ENCODE measurements around the gene SIN3B.

The SIN3B gene

DNA sequence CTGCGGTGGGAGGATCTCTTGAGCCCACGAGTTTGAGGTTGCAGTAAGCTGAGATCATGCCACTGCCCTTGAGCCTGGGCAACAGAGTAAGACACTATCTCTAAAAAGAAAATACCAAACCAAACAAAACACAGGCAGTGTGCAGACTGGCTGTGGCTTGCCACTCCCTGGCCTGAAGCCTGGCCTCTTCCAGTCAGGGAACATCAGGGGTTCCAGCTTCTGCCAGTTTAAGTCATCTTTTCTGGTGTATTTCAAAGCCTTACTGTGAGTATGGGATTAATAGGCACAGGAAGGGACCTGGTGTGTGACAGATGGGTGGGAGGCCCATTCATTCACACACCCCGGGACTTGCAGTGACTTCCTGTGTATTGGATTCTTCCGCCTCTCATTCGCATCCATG lies 32.6 kb downstream of the SIN3B start:
- POLR2A ChIA-PET, result no interaction called here
- no peaks in the 10 kb centered on the region for H3K9me3 ChIP-seq (ENCODE audit: control insufficient read depth, insufficient read depth, low read depth, low read length)
- CTCF ChIA-PET, result no interaction called here
- no peak for TF ChIP-seq ZNF202 (tag by site-specific recombination; IDR thresholded peaks at IDR 0.05; ENCODE audit: borderline replicate concordance)
- TF ChIP-seq ZEB2 (tag by site-specific recombination; IDR thresholded peaks at IDR 0.05), result no peak
- TF ChIP-seq, protein P1, sequence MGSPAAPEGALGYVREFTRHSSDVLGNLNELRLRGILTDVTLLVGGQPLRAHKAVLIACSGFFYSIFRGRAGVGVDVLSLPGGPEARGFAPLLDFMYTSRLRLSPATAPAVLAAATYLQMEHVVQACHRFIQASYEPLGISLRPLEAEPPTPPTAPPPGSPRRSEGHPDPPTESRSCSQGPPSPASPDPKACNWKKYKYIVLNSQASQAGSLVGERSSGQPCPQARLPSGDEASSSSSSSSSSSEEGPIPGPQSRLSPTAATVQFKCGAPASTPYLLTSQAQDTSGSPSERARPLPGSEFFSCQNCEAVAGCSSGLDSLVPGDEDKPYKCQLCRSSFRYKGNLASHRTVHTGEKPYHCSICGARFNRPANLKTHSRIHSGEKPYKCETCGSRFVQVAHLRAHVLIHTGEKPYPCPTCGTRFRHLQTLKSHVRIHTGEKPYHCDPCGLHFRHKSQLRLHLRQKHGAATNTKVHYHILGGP (tag by site-specific recombination; IDR thresholded peaks at IDR 0.05), result no peak
- no peak for TF ChIP-seq ZNF391 (tag by site-specific recombination; IDR thresholded peaks at IDR 0.05; ENCODE audit: borderline replicate concordance, low read depth)
- no peak for TF ChIP-seq ZBTB1 (tag by site-specific recombination; IDR thresholded peaks at IDR 0.05)
- no peak for TF ChIP-seq ZNF223 (tag by site-specific recombination; IDR thresholded peaks at IDR 0.05)
- TF ChIP-seq ZNF221 (tag by site-specific recombination; IDR thresholded peaks at IDR 0.05; ENCODE audit: borderline replicate concordance), result no peak
- no peak for TF ChIP-seq KLF9 (tag by site-specific recombination; IDR thresholded peaks at IDR 0.05; ENCODE audit: low read depth)
- no peak for TF ChIP-seq ZNF112 (tag by site-specific recombination; IDR thresholded peaks at IDR 0.05)
- TF ChIP-seq, protein P2, sequence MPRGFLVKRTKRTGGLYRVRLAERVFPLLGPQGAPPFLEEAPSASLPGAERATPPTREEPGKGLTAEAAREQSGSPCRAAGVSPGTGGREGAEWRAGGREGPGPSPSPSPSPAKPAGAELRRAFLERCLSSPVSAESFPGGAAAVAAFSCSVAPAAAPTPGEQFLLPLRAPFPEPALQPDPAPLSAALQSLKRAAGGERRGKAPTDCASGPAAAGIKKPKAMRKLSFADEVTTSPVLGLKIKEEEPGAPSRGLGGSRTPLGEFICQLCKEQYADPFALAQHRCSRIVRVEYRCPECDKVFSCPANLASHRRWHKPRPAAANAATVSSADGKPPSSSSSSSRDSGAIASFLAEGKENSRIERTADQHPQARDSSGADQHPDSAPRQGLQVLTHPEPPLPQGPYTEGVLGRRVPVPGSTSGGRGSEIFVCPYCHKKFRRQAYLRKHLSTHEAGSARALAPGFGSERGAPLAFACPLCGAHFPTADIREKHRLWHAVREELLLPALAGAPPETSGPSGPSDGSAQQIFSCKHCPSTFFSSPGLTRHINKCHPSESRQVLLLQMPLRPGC (tag by site-specific recombination; IDR thresholded peaks at IDR 0.05), result no peak
- TF ChIP-seq, protein P3, sequence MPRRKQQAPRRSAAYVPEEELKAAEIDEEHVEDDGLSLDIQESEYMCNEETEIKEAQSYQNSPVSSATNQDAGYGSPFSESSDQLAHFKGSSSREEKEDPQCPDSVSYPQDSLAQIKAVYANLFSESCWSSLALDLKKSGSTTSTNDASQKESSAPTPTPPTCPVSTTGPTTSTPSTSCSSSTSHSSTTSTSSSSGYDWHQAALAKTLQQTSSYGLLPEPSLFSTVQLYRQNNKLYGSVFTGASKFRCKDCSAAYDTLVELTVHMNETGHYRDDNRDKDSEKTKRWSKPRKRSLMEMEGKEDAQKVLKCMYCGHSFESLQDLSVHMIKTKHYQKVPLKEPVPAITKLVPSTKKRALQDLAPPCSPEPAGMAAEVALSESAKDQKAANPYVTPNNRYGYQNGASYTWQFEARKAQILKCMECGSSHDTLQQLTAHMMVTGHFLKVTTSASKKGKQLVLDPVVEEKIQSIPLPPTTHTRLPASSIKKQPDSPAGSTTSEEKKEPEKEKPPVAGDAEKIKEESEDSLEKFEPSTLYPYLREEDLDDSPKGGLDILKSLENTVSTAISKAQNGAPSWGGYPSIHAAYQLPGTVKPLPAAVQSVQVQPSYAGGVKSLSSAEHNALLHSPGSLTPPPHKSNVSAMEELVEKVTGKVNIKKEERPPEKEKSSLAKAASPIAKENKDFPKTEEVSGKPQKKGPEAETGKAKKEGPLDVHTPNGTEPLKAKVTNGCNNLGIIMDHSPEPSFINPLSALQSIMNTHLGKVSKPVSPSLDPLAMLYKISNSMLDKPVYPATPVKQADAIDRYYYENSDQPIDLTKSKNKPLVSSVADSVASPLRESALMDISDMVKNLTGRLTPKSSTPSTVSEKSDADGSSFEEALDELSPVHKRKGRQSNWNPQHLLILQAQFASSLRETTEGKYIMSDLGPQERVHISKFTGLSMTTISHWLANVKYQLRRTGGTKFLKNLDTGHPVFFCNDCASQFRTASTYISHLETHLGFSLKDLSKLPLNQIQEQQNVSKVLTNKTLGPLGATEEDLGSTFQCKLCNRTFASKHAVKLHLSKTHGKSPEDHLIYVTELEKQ (tag by site-specific recombination; IDR thresholded peaks at IDR 0.05; ENCODE audit: borderline replicate concordance), result no peak
- TF ChIP-seq, protein P4, sequence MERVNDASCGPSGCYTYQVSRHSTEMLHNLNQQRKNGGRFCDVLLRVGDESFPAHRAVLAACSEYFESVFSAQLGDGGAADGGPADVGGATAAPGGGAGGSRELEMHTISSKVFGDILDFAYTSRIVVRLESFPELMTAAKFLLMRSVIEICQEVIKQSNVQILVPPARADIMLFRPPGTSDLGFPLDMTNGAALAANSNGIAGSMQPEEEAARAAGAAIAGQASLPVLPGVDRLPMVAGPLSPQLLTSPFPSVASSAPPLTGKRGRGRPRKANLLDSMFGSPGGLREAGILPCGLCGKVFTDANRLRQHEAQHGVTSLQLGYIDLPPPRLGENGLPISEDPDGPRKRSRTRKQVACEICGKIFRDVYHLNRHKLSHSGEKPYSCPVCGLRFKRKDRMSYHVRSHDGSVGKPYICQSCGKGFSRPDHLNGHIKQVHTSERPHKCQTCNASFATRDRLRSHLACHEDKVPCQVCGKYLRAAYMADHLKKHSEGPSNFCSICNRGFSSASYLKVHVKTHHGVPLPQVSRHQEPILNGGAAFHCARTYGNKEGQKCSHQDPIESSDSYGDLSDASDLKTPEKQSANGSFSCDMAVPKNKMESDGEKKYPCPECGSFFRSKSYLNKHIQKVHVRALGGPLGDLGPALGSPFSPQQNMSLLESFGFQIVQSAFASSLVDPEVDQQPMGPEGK (tag by site-specific recombination; IDR thresholded peaks at IDR 0.05), result no peak
- H3K36me3 ChIP-seq (ENCODE audit: control insufficient read depth in 2 of 2, insufficient read depth in 1 of 2, low read length in 2 of 2), result peaks cover 15 to 77% of the 10 kb centered on the region in 2 experiments; a peak in 2 of 3 replicates
- H3K4me3 ChIP-seq (ENCODE audit: low read depth, low read length), result no peak overlapping the region
- H3K4me1 ChIP-seq (ENCODE audit: control insufficient read depth, insufficient read depth, low read length), result no peaks in the 10 kb centered on the region
- no peak overlapping the region for H3K27ac ChIP-seq (ENCODE audit: extremely low read depth, low read depth, low read length)

DNA sequence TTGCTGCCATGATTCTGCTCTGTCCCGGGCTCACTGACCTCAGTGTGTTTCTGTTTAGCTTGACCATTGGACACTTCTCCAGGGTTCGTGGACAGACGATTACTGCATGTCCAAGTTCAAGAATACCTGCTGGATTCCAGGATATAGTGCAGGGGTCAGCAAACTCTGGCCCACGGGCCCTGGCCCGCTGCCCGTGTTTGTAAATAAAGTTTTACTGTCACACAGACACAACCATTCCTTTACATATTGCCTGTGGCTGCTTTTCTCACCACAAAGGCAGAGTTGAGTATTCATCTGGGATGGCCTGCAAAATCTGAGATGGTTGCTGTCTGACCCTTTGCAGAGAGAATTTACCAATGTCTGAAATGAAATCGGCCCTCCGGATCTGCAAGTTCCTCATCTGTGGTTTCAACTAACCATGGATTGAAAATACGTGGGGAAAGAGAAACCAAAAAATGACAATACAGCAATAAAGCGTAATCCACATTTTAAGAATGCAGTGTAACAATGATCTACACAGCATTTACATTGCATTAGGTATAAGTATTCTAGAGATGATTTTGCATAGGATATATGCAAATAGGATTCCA lies 33.7 kb downstream of the SIN3B start:
- H3K4me1 ChIP-seq (ENCODE audit: control insufficient read depth, insufficient read depth, low read length), result no peaks in the 10 kb centered on the region
- H3K4me3 ChIP-seq (ENCODE audit: low read depth, low read length), result no peak overlapping the region
- POLR2A ChIA-PET, result no interaction called here
- H3K9me3 ChIP-seq (ENCODE audit: control insufficient read depth, insufficient read depth, low read depth, low read length), result no peaks in the 10 kb centered on the region
- H3K27ac ChIP-seq (ENCODE audit: extremely low read depth, low read depth, low read length), result no peak overlapping the region
- CTCF ChIA-PET, result interaction anchor here (0.6 kb wide), 1 partner anchor 147 kb away, joined by 4 read pairs; no protein-coding TSS in a partner anchor
- peaks cover 11 to 83% of the 10 kb centered on the region in 2 experiments; a peak in 2 of 3 replicates for H3K36me3 ChIP-seq (ENCODE audit: control insufficient read depth in 2 of 2, insufficient read depth in 1 of 2, low read length in 2 of 2)
- TF ChIP-seq ZNF423 (tag by site-specific recombination; IDR thresholded peaks at IDR 0.05) (no peak), ZNF791 (tag by site-specific recombination; IDR thresholded peaks at IDR 0.05) (no peak), ZNF24 (tag by site-specific recombination; IDR thresholded peaks at IDR 0.05) (no peak), GFI1B (tag by site-specific recombination; IDR thresholded peaks at IDR 0.05) (no peak), ZNF311 (tag by site-specific recombination; IDR thresholded peaks at IDR 0.05; ENCODE audit: borderline replicate concordance) (no peak), GLI4 (tag by site-specific recombination; IDR thresholded peaks at IDR 0.05) (no peak)
- TF ChIP-seq, protein P5, sequence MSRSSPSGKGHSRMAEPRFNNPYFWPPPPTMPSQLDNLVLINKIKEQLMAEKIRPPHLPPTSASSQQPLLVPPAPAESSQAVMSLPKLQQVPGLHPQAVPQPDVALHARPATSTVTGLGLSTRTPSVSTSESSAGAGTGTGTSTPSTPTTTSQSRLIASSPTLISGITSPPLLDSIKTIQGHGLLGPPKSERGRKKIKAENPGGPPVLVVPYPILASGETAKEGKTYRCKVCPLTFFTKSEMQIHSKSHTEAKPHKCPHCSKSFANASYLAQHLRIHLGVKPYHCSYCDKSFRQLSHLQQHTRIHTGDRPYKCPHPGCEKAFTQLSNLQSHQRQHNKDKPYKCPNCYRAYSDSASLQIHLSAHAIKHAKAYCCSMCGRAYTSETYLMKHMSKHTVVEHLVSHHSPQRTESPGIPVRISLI (tag by site-specific recombination; IDR thresholded peaks at IDR 0.05), result no peak
- TF ChIP-seq, protein P6, sequence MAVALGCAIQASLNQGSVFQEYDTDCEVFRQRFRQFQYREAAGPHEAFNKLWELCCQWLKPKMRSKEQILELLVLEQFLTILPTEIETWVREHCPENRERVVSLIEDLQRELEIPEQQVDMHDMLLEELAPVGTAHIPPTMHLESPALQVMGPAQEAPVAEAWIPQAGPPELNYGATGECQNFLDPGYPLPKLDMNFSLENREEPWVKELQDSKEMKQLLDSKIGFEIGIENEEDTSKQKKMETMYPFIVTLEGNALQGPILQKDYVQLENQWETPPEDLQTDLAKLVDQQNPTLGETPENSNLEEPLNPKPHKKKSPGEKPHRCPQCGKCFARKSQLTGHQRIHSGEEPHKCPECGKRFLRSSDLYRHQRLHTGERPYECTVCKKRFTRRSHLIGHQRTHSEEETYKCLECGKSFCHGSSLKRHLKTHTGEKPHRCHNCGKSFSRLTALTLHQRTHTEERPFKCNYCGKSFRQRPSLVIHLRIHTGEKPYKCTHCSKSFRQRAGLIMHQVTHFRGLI (tag by site-specific recombination; IDR thresholded peaks at IDR 0.05), result no peak
- TF ChIP-seq, protein P7, sequence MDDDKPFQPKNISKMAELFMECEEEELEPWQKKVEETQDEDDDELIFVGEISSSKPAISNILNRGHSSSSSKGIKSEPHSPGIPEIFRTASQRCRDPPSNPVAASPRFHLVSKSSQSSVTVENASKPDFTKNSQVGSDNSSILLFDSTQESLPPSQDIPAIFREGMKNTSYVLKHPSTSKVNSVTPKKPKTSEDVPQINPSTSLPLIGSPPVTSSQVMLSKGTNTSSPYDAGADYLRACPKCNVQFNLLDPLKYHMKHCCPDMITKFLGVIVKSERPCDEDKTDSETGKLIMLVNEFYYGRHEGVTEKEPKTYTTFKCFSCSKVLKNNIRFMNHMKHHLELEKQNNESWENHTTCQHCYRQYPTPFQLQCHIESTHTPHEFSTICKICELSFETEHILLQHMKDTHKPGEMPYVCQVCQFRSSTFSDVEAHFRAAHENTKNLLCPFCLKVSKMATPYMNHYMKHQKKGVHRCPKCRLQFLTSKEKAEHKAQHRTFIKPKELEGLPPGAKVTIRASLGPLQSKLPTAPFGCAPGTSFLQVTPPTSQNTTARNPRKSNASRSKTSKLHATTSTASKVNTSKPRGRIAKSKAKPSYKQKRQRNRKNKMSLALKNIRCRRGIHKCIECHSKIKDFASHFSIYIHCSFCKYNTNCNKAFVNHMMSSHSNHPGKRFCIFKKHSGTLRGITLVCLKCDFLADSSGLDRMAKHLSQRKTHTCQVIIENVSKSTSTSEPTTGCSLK (tag by site-specific recombination; IDR thresholded peaks at IDR 0.05), result no peak
